ENCODE results near the gene ADAMTS17.

ADAMTS17 gene

GRCh38 chr15:100206643-100207042 is 135.1 kb downstream of the ADAMTS17 start:
- TF ChIP-seq, protein P1, sequence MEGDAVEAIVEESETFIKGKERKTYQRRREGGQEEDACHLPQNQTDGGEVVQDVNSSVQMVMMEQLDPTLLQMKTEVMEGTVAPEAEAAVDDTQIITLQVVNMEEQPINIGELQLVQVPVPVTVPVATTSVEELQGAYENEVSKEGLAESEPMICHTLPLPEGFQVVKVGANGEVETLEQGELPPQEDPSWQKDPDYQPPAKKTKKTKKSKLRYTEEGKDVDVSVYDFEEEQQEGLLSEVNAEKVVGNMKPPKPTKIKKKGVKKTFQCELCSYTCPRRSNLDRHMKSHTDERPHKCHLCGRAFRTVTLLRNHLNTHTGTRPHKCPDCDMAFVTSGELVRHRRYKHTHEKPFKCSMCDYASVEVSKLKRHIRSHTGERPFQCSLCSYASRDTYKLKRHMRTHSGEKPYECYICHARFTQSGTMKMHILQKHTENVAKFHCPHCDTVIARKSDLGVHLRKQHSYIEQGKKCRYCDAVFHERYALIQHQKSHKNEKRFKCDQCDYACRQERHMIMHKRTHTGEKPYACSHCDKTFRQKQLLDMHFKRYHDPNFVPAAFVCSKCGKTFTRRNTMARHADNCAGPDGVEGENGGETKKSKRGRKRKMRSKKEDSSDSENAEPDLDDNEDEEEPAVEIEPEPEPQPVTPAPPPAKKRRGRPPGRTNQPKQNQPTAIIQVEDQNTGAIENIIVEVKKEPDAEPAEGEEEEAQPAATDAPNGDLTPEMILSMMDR (IDR thresholded peaks at IDR 0.05; ENCODE audit: low read depth, low read length, missing control alignments): no peak
- no peak overlapping the region for H3K4me3 ChIP-seq (ENCODE audit: low read depth, low read length)
- DNase-seq (ENCODE audit: low read depth): no peak

DNA sequence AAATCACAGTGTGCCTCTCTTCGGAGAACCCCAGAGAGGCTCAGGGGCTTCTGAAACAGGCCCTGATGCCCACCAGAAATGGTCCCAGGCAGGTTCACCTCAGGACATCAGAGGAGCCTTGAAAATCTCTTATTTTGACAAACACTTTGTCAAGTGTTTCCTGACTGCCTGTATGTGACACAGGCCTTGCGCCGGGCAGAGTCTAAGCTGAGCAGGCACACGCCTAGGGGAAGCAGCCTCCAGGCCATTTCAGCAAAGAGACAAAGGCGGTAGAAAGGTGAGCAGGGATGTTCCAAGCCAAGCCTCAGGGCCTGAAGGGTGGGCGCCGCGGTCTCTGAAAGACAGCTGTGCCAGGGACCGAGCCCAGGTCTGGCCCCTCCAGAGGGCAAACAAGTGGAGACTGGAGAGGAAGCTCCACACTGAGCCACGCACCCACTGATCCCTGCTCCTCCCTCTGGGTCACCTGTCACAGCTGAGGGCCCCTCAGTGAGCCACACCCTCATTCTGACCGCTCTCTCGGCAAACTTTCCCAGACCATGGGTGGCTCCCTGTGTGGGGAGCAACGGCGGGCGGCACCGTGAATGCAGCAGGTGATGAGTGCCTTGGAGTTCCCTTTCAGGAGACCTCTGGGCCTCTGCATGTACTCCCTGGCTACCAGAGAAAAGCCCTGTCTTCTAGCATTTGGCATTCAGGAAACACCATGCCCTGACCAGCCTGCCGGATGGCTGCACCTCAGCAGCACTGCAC is 136.1 kb downstream of the ADAMTS17 start:
- DNase-seq (ENCODE audit: low read depth): no peak
- H3K4me3 ChIP-seq (ENCODE audit: low read depth, low read length): no peak overlapping the region
- TF ChIP-seq, protein P1 (IDR thresholded peaks at IDR 0.05; ENCODE audit: low read depth, low read length, missing control alignments): no peak

DNA sequence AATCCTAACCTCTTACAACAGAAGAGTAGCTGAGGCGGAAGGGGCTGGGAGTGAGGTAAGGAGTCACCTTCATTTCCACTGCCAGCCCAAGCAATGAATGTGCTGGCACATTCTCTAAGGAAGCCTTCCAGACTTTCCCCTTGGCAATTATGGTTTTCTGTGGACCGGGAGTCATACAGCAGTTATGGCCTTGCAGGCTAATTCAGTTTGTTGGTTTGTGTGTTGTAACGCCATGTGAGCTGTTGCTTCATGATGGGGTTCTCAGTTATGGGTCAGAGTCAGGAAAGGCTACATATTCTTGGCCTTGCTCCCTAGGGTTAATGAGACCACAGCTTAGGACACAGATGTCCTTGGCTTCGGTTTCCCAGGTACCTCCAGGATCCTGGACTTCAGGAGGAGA is 137.0 kb downstream of the ADAMTS17 start:
- TF ChIP-seq, protein P1 (IDR thresholded peaks at IDR 0.05; ENCODE audit: low read depth, low read length, missing control alignments): no peak
- no peak for DNase-seq (ENCODE audit: low read depth)
- H3K4me3 ChIP-seq (ENCODE audit: low read depth, low read length): no peak overlapping the region

DNA sequence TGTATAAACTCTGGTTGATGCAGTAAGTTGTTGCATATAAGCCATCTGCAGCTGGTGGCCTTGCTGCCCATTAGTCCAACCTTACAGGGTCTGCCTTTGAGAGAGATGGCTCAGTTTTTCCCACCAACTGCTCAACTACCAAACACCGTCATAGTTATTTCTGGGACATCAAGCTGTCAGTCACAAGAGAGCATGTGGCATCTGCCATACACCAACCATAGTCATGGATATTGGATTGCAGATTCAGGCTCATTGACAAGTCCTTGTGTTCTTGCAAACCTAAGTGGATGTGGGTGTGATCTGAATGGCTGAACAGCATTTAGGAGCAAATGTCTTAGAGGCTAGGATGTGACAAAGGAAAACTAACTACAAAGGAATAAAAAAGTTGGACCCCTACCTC is 137.6 kb downstream of the ADAMTS17 start:
- no peak overlapping the region for H3K4me3 ChIP-seq (ENCODE audit: low read depth, low read length)
- DNase-seq (ENCODE audit: low read depth): no peak
- TF ChIP-seq, protein P1 (IDR thresholded peaks at IDR 0.05; ENCODE audit: low read depth, low read length, missing control alignments): no peak

- no peak for DNase-seq (ENCODE audit: low read depth)
- H3K4me3 ChIP-seq (ENCODE audit: low read depth, low read length): no peak overlapping the region
- TF ChIP-seq, protein P1 (IDR thresholded peaks at IDR 0.05; ENCODE audit: low read depth, low read length, missing control alignments): no peak
Measured at GRCh38 chr15:100202309-100202960, 139.3 kb downstream of the ADAMTS17 start.

DNA sequence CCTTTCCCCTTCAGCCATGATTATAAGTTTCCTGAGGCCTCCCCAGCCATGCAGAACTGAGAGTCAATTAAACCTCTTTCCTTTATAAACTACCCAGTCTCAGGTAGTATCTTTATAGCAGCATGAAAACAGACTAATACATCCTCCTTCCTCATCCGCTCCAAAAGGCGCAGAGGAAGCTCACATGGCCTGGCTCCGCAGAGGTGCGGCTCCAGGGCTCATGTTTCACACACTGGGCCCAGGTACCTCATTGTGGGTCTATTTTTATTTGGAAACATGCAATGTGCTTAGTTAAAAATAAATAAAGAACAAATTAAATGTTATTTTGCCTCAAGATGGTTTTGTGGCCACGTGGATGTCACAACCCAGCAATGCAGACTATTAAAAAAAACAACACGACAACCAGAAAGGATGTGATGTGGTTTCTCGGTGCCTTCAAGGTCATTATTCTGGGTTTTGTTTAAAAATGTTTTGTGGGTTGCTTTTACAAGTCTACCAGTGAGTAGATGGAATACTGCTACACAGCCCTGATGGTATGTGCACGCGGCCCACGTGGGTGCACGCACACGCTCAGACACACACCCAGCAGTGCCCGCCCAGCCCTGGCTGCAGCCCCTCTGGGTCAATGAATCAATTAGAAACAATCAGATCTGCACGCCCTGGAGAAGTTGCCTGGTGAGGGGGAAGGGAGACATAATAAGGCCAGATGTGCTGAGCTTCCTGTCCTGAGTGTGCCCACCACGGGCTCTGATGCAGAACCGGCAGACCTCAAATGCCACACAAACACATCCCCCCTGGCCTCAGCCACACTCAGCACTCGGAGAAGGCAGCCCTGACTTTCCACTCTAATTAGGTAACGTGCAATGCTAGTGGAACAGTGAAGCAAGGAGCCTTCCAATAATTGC is 140.1 kb downstream of the ADAMTS17 start:
- no peak for DNase-seq (ENCODE audit: low read depth)
- no peak overlapping the region for H3K4me3 ChIP-seq (ENCODE audit: low read depth, low read length)
- TF ChIP-seq, protein P1 (IDR thresholded peaks at IDR 0.05; ENCODE audit: low read depth, low read length, missing control alignments): no peak

Measured in GM12864 (cell line).